ENCODE data around the gene PSME1.

DNA sequence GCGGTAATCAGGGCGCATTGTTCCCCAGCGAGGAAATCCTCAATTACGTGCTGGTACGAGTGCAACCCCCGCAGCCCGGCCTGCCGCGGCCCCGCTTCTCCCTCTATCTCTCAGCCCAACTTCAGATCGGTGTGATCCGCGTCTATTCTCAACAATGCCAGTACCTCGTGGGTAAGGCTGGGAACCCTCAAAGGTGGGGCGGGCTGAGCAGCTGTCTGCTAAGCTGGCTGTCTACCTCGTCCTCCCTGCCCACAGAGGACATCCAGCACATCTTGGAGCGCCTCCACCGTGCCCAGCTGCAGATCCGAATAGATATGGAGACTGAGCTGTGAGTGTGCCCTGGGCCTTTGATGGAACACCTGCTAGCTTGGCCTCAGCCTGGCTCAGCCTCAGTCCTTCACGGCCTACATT lies 36.9 kb downstream of the PSME1 start:
- TF ChIP-seq, protein P1, sequence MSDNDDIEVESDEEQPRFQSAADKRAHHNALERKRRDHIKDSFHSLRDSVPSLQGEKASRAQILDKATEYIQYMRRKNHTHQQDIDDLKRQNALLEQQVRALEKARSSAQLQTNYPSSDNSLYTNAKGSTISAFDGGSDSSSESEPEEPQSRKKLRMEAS (IDR thresholded peaks at IDR 0.05), result no peak
- no peak for TF ChIP-seq YY1 (IDR thresholded peaks at IDR 0.05)
- no peak for TF ChIP-seq JUND (IDR thresholded peaks at IDR 0.05)
- TF ChIP-seq, protein P2, sequence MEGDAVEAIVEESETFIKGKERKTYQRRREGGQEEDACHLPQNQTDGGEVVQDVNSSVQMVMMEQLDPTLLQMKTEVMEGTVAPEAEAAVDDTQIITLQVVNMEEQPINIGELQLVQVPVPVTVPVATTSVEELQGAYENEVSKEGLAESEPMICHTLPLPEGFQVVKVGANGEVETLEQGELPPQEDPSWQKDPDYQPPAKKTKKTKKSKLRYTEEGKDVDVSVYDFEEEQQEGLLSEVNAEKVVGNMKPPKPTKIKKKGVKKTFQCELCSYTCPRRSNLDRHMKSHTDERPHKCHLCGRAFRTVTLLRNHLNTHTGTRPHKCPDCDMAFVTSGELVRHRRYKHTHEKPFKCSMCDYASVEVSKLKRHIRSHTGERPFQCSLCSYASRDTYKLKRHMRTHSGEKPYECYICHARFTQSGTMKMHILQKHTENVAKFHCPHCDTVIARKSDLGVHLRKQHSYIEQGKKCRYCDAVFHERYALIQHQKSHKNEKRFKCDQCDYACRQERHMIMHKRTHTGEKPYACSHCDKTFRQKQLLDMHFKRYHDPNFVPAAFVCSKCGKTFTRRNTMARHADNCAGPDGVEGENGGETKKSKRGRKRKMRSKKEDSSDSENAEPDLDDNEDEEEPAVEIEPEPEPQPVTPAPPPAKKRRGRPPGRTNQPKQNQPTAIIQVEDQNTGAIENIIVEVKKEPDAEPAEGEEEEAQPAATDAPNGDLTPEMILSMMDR (IDR thresholded peaks at IDR 0.05; ENCODE audit: low read depth, low read length, missing input control), result no peak
- TF ChIP-seq, protein P3, sequence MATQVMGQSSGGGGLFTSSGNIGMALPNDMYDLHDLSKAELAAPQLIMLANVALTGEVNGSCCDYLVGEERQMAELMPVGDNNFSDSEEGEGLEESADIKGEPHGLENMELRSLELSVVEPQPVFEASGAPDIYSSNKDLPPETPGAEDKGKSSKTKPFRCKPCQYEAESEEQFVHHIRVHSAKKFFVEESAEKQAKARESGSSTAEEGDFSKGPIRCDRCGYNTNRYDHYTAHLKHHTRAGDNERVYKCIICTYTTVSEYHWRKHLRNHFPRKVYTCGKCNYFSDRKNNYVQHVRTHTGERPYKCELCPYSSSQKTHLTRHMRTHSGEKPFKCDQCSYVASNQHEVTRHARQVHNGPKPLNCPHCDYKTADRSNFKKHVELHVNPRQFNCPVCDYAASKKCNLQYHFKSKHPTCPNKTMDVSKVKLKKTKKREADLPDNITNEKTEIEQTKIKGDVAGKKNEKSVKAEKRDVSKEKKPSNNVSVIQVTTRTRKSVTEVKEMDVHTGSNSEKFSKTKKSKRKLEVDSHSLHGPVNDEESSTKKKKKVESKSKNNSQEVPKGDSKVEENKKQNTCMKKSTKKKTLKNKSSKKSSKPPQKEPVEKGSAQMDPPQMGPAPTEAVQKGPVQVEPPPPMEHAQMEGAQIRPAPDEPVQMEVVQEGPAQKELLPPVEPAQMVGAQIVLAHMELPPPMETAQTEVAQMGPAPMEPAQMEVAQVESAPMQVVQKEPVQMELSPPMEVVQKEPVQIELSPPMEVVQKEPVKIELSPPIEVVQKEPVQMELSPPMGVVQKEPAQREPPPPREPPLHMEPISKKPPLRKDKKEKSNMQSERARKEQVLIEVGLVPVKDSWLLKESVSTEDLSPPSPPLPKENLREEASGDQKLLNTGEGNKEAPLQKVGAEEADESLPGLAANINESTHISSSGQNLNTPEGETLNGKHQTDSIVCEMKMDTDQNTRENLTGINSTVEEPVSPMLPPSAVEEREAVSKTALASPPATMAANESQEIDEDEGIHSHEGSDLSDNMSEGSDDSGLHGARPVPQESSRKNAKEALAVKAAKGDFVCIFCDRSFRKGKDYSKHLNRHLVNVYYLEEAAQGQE (IDR thresholded peaks at IDR 0.05), result no peak
- no peak for TF ChIP-seq TAF1 (conservative IDR thresholded peaks at IDR 0.05)
- TF ChIP-seq, protein P4, sequence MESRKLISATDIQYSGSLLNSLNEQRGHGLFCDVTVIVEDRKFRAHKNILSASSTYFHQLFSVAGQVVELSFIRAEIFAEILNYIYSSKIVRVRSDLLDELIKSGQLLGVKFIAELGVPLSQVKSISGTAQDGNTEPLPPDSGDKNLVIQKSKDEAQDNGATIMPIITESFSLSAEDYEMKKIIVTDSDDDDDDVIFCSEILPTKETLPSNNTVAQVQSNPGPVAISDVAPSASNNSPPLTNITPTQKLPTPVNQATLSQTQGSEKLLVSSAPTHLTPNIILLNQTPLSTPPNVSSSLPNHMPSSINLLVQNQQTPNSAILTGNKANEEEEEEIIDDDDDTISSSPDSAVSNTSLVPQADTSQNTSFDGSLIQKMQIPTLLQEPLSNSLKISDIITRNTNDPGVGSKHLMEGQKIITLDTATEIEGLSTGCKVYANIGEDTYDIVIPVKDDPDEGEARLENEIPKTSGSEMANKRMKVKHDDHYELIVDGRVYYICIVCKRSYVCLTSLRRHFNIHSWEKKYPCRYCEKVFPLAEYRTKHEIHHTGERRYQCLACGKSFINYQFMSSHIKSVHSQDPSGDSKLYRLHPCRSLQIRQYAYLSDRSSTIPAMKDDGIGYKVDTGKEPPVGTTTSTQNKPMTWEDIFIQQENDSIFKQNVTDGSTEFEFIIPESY (IDR thresholded peaks at IDR 0.05), result no peak
- TF ChIP-seq, protein P5, sequence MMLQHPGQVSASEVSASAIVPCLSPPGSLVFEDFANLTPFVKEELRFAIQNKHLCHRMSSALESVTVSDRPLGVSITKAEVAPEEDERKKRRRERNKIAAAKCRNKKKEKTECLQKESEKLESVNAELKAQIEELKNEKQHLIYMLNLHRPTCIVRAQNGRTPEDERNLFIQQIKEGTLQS (IDR thresholded peaks at IDR 0.05), result no peak
